Heart left ventricle (tissue), 13 donors: ENCODE results near the gene RNF215.
"Not testable (repeated sequence)": the region's sequence is repeated elsewhere in the genome, so short reads cannot be mapped to it uniquely, and the experiment has no call there.

Source experiments
- CTCF ChIP-seq, 12 donors: fragments of 200-600 bp; sonication (generic) in 4 of 12; IDR thresholded peaks; one replicate each; pipeline versions ENCODE4 v1.5.0 to v1.8.0; 2018 to 2022; ENCODE audit warnings: antibody characterized with exemption in 12 of 12, mild to moderate bottlenecking in 5 of 12
- POLR2A ChIP-seq, 2 donors: fragments of 450-650 bp; IDR thresholded peaks; one replicate each; pipeline ENCODE4 v1.6.1; 2017; ENCODE audit warnings: antibody characterized with exemption in 2 of 2, mild to moderate bottlenecking in 2 of 2, moderate library complexity in 2 of 2
- donor health status: ischemic (EF 13 %, LVEDD 7.1; RV severe dilation, severe dysfunction).
- donor health status: DM: no; HTN: yes; CAD: no.
- donor health status: DM: no; HTN: no; CAD: no.
- donor health status: ischemic (EF 25% LVEDD 6.9; RV normal size, moderate dysfunction).
- donor health status: ischemic (EF 25% LVEDD 5.7; RV mildly dilated, moderate dysfunction).
- donor health status: ischemic (EF 35%, LVEDD 5.7; RV mildly dilated, moderate dysfunction).
- donor health status: nonischemic (EF 11% LVEDD 7.7; RV severe dilation, severe dysfunction).
- donor health status: DM: yes; HTN: yes; CAD: no.
- donor health status: PGD.
- donor health status: ischemic (EF 29% LVEDD 5.4; RV normal size, mild dysfunction).
- donor health status: nonischemic (EF 23%, LVEDD 6.1; RV moderate dilation, normal function).

DNA sequence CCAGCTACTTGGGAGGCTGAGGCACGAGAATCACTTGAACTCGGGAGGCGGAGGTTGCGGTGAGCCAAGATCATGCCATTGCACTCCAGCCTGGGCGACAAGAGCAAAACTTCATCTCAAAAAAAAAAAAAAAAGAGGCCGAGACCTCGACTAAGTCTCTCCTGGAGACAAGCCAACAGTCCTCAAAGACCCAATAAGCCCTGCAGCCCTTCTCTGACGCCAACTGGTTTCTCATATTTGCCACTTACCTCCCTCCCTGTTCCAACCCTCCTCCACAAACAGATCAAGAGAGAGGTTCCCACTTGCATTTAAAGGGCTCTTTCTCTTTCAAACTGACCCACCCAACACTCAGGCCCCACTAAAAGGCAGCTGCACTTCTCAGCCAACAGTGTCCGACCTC, 48.9 kb downstream of the RNF215 start:
- not testable (repeated sequence) for TF ChIP-seq POLR2A, CTCF (IDR thresholded peaks at IDR 0.05)
